GM18511 (cell line): ENCODE data around the gene ANKS1B.
"Not testable (repeated sequence)": the region's sequence is repeated elsewhere in the genome, so short reads cannot be mapped to it uniquely, and the experiment has no call there.

Source experiments
- ATAC-seq: cut with Tn5 transposase; IDR thresholded peaks from one replicate; pipeline ENCODE4 v1.9.1; 2021; ENCODE audit warnings: mild to moderate bottlenecking, moderate library complexity; ENCODE audit not compliant: unreplicated experiment

Gene ANKS1B

DNA sequence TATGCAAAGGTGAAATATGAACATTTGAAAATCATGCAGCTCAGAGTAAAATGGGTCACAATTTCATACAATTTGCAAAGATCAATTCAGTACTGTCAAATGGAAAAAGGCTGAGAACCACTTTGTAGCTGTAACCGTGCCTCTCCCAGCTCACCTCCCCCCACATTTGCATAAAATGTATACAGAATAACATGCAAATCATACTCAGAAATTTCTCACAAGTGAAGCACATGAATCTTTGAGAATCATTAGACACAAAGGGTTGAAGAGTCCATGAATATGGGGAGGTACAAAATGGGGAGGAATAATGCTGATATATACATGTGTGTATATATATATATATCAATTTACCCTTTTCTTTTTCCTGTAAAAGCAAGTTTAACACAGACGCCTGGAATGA lies 1177.5 kb downstream of the ANKS1B start:
- ATAC-seq: no peak

DNA sequence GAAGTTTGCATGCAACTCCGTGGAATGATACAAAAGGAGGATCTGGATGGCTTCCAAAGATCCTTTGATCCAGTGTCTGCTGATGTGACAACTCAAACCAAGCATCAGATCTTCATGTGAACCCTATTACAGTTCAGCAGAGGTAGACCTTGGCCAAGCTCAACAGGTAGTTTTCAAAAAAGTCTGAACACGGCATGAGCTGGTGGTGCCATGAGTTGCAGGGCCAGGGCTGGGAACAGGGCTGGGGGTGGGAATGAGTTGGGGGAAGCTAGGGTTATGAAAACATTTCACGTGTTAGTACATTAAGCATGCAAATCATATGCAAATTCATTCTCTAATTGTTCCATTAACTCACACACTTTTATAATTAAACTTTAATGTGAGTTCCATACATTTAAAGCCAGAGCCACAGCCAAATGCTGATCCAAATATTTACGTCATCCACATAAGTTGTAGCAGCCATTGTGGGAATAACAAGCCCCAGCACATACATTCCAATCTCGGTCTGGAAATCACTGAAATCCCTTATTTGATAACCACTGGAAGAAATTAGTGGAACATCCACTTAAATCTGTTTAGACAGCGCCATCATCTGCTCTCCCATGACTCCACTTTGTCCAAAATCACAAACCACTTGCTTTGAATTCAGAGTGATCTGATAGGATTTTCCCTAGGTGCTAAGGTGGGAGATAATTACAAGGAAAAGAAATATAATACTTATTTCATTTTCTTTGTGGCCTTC lies 1181.1 kb downstream of the ANKS1B start:
- no peak for ATAC-seq

DNA sequence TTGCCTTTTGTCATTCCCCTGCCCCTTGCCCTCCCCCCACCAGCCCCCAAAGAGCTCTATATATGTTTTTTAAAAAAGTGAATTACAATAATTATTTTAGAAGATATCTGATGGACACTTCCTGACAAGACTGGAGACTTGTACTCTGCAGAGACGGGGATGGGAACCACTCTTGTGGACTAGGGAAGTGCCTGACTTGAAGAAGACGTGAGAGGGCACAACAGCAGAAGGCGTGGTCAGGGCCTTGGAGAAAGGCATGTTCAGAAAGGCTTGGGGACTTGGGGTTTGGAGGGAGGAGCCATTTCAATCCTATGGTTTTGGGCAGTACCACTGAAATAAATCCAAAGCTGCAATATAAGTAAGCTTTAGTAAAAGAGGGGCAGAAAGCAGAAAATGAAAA lies 1184.9 kb downstream of the ANKS1B start:
- no peak for ATAC-seq

DNA sequence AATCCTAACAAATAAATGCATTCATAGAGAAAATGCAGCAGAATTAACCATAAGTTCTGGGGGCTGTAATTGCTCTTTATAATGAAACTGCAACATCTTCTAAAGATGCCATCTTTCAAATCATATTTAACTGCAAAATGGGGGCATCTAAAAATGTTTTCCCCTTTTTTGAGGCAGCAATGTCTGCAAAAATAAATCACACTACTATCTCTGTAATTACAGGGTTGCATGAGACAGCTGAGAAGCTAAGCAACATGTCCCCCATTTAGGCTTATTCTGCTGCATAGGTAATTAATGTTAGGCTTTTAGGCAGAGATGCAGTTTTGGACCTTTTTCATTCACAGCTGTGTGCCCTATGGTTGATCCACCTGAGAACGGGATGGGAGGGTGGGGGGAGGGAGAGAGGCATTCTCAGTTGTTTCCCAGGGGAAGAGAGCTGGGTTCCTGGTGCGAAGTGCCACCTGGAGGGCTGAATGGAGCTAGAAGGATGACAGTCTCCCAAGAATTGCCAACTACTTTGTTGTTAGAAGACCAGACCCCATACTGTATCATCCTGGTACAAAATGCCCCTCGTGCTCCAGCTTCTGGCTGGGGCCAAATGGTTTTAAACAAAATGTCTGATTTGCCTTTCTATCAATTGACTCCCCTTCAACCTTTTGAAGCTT lies 1185.5 kb downstream of the ANKS1B start:
- ATAC-seq: no peak

DNA sequence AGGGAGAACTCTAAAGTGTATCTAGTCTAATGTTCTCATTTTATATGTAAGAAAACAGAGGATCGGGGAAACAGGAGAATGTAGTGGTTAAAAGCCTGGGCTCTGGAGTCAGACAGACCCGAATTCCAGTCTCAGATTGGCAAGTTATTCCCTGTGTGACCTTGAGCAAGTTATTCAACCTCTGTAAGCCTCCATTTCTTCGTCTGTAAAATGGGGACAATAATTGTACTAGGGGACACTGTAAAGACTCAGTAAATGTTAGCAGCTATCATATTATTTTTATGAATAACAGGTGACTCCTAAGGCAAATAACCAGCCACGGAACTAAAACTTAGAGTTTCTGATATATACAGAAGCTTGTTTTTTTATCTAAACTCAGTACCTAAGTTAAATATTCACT lies 1187.5 kb downstream of the ANKS1B start:
- ATAC-seq: no peak

DNA sequence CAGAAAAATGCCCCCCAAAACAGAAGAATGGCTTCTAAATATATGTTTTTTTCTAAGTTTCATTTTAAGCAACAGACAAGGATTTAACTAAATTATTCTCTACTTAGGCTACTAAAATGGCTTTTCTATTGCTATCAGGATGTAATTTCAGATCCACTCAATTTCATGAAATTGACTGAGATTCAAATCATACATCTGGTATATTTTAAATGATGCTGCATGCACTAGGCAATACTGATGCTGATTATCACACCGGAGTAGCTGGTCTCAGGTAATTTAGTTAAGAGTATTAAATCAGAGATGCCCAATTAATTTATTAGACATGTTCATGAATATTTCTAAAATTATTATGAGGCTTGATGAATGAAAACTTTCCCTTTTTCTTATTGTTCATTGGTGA lies 1188.0 kb downstream of the ANKS1B start:
- no peak for ATAC-seq

DNA sequence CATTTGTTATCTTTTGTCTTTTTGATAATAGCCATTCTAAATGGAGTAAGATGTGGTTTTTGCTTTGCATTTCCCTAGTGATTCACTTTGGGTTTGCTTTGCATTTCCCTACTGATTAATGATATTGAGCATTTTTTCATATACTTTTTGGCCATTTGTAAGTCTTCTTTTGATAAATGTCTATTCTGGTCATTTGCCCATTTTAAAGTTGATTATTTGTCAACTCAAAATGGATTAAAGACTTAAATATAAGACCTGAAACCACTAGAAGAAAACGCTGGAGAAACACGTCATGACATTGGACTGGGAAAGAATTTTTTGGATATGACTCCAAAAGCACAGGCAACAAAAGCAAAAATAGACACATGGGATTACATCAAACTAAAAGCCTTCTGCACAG lies 1191.6 kb downstream of the ANKS1B start:
- no peak for ATAC-seq

DNA sequence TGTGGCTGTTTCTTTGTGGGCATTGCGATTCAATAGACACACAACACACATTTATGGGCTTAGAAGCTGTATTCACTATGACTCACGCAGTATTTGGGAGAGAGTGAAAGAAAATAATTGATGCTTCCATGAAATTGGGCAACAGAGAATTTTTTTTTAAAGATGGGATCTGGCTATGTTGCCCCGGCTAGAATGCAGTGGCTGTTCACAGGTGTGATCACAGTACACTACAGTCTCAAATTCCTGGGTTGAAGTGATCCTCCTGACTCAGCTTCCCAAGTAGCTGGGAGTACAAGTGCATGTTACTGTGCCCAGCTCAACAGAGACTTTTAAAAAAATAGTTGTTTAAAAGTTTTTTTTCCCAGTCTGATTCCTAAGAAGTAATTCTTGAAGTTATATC lies 1193.3 kb downstream of the ANKS1B start:
- no peak for ATAC-seq

DNA sequence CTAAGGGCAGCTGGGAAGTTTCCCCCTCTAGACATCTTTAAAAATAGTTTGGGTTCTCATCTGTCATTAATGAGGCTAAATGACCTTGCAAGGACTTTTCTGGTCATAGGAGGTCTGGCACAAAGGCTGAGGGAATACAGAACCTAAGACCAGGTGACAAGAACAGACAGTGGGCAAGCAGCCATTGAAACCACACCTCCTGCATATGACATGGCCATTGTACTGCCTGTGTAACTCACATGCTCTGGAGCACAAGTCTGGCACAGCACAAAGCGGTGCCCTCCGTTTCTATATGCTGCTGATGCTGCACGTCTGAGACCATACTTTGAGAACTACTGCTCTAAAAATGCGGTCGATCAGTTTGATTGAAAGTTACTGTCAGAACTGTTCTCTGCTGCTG lies 1196.3 kb downstream of the ANKS1B start:
- no peak for ATAC-seq

DNA sequence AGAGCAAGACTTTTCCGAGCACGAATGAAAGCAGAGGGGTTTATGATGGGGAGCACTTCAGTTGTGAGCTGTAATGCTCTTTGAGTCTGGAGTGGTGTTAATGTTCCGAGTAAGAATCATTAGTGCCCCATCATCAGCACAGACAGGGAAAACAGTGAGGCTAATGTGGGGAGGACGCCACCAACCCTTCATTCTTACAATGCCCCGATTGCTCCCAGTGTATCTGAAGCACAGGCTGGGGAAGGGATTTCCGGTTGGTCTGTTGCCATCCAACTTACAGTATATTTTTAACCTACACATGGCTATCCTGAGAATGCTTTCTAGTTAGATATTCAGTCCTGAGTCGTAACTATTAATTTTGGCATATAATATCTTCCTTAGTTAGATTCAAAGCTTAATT lies 1198.1 kb downstream of the ANKS1B start:
- no peak for ATAC-seq

DNA sequence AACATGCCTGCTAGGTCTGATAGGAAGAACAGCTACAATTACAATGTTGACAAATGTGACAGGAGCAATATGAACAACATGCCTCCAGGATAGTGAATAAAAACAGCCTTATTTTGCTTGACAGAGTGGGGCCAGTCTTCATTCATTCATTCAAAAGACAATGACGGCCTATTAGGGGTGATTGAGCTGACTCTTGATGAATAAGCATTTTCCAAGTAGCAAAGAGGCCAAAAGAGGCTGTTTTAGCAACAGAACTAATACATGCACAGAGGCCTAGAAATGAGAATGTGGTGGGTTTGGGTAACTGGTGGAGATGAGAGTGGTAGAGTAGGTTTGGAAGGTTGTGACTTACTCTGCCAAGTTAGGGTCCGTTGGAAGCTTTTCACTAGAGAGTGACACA lies 1201.3 kb downstream of the ANKS1B start:
- no peak for ATAC-seq

DNA sequence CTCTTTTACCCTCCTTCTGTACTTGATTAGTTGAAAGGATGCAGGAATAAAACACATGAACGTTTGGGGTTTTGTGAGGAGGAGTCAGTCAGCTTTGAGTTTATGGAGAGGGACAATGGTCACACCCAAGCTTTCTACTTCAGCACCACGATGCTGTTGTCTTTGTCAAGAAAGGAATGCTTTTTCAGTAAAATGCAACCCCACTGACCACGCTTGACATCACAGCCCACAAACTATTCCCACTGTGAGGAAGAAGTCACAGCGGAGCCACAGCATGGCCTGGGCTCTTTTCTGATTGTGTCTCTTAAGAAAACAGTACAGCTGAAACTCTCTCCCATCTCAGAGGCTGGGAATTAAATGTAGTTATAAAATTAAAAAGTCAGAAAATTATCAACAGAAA lies 1204.5 kb downstream of the ANKS1B start:
- ATAC-seq: no peak

DNA sequence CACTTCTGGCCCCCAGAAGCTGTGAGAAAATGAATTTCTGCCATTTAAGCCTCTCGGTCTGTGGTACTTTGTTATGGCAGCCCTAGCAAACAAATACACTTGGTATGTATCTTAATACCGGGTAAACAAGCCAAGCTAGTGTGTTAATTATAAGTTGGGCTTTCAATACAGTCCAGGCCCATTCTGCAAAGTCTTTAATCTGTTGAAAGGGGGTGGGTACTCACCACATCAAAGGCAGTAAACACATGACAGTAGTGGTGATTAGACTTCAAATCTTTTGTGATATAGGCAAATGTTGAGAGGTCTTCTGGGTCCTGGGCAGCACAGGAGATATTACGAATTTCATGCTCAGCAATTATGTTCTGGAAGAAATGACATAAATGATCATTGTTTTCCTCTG lies 1211.9 kb downstream of the ANKS1B start:
- no peak for ATAC-seq

DNA sequence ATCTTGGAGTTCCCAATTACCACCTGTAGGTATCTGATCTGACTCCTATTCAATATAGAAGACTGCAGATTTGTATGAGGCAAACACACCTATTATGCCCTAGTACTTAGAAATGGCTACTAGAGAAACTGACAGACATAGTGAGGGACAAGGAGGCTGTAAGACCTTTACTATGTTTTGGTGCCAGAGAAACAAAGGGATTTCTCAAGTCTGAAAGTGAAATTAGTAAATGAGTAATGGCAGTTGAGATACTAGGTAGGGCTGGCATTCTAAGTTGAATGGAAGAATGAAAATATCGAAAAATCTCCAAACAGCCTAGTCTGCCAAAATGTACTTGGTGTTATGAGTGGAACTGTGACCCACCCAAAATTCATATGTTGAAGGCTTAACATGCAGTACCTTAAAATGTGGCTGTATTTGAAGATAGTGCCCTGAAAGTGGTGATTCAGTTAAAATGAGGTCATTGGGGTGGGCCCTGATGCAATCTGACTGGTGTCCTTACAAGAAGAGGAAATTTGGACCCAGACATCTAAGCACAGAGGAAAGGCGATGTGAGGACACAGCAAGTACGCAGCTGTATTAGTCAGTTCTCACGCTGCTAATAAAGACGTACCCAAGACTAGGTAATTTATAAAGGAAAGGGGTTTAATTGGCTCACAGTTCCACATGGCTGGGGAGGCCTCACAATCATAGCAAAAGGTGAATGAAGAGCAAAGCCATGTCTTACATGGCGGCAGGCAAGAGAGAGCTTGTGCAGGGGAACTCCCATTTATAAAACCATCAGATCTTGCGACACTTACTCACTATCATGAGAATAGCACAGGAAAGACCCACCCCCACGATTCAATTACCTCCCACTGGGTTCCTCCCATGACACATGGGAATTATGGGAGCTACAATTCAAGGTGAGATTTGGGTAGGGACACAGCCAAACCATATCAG lies 1212.7 kb downstream of the ANKS1B start:
- no peak for ATAC-seq

DNA sequence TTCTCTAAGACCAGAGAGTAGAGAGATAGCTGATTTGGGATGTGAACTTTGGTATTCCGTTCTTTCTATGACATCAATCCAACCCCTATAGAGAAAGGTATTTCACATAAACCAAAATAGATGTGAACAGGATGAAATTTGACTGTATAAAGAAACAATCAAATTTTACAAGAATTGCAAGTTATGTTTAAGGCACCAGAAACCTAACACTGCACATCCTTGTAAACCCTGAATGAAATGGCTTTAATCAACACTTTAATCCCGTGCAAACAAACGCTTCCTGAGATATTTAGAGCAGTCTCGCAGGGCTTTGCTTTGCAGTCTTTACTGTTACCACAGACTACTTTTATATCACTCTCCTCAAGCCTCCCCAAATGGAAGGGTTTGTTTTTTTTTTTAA lies 1214.5 kb downstream of the ANKS1B start:
- ATAC-seq: no peak

DNA sequence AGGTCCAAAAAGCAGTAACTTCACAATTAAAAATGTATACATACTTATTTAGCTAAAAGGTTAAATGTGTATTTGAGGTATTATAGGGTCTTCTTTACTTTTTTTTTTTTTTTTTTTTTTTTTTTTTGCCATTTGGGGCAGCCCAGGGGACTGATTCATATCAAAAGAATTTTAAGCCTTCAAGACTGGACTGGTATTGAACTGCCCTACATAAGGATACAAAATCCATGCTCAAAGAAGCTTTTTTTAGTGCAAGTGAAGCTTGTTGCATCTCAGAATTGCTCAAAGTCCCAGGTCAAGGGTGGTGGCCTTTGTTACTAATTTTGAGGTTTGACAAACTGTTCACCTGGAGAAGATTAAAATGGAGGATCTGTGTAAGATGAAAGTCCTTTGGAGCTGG lies 1215.7 kb downstream of the ANKS1B start:
- ATAC-seq: no peak

DNA sequence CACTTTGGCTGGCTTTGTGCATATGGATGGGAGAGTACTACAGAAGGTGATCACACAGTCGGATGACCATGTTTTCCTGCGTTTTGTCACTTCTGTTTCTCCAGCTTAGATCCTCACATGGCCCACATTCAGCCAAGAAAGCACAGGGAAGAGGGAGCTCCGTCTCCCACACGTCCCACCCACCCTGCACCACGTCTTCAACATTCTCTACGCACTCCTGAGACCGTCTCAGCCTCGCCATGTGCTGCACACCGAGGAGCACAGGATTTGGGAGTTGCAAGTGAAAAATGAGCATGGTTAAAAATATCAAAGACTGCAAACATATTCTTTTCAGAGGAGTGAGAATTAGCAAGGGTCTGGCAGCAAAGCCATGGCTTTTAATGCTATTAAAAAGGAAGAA lies 1217.5 kb downstream of the ANKS1B start:
- ATAC-seq: no peak

DNA sequence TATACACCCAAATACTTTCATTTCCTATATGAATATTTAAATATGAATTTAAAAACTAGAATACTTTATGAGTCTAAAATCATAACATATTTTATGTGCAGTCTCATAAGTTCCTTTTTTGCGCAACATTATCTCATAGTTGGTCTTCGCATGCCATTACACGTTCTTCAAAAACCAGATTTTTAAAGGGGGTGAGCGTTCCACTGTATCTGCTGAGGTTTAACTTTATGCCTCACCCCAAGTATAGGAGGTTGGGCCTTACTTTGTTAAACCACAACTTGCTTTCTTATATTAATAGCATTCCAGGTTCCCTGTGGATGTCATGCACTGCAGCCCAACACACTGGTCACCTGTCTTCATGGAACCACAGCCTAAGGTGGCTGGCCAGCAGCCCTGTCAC lies 1221.1 kb downstream of the ANKS1B start:
- ATAC-seq: no peak

DNA sequence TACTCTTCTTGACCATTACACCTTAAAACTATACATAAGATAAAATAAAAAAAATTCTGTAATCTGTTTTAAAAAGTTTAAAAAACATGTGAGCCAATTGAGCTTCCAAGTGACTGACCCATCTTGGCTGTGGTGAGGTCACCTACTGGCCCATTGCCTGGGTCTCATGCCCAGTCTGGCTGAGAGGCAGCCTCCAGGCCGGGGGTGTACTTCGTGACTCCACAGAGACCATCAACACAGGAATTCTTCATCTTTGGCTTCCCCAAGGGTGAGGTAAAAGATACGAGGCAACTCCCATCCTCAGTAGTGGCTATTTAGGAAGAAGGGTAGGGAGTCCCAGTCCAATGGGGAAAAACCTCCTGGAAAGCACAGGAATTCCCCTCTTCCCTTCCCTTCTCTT lies 1226.4 kb downstream of the ANKS1B start:
- no peak for ATAC-seq

DNA sequence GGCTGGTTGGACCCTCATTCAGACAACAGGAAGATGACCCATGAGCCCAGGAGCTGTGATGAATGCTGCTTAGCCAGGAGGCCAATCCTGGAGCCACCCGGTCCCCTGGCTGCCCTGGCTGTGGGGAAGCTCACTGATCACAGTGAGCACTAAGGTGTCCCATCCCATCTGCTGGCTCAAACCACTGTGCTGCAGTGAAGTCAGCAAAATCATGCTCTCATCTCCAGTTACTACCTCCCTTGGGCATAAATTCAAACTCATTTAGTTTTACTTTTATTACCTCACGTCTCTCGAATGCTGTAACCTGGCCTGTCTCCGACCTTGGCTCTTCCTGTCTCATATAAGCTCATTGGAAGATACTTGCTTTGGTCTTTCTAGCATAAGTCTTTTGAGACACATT lies 1227.3 kb downstream of the ANKS1B start:
- ATAC-seq: no peak

DNA sequence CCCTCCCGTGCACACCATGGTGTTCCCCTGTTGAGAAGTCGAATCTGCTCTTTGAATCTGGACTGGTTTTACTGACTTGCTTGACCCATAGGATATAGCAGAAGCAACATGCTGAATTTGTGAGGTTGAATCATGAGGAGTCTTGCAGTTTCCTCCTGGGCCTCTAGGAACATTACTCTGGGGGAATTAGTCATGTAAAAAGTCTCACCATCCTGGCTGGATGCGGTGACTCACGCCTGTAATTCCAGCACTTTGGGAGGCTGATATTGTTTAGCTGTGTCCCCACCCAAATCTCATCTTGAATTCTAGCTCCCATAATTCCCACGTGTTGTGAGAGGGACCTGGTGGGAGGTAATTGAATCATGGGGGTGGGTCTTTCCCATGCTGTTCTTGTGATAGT lies 1228.9 kb downstream of the ANKS1B start:
- ATAC-seq: not testable (repeated sequence)

DNA sequence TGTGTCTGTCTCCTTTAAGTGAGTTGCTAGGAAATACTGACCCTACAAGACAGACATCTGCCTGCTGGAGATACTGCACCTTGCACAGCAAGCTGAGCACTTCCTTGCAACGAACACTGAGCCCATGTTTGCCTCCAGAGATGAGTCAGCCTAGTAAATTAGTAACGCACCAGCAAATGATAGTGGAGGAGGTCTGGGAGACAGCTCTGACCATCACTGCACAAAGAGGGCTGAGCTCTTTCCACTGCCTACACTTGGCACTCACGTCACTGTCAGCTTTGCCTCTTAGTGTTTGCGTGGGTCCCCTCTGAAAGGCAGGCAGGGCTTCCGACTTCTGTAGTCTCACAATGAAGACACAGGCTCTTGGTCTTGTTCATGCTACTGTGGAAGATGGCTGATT lies 1230.6 kb downstream of the ANKS1B start:
- ATAC-seq: peak; percentile 99
